WI38 (cell line): ENCODE measurements around the gene EML2.

Experiments used
- H3K4me3 ChIP-seq: 2 replicates; pipeline ENCODE4 v1.5.1; 2011; ENCODE audit warnings: low read depth, mild to moderate bottlenecking, control low read depth, low read length
- TF ChIP-seq, protein P1 (sequence below): IDR thresholded peaks from 2 replicates; pipeline ENCODE4 v1.5.1; 2012; ENCODE audit warnings: low read depth, mild to moderate bottlenecking, control low read depth, low read length

EML2 gene

DNA sequence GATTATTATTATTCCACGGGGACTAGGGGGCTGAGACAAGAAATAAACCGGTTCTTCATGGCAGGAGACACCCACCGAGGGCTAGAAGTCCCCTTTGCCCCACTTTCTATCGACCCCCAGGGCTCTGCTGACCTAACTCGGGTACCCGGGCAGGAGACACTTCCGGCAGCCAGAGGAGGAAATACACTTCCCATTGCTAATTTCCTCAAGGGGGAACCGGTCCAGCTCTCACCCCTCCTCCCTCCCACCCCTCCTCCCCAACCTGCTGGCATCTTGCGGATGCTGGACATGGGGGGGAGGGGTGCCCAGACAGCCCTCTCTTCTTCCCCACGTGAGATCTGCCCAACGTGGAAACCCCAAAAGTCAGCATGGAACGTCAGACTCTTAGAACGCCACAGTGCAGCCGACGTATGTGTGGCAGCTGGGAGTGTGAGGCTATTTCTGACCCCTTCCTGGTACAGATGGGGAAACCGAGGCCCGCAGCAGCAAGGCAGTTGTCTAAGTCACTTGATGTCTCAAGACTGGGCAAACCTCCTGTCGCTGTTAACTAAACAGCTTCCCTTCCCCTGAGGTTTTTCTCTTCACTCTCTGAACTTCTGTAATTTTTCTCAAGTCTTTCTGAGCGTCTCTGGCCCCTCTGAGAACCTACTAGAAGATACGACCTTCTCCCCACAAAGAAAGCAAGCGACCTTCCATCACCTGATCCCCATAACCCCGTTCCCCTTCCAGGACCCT lies 40.8 kb downstream of the EML2 start:
- peak overlapping the region; percentile 31; the same call in 1 of the 2 replicates for H3K4me3 ChIP-seq
- TF ChIP-seq, protein P1, sequence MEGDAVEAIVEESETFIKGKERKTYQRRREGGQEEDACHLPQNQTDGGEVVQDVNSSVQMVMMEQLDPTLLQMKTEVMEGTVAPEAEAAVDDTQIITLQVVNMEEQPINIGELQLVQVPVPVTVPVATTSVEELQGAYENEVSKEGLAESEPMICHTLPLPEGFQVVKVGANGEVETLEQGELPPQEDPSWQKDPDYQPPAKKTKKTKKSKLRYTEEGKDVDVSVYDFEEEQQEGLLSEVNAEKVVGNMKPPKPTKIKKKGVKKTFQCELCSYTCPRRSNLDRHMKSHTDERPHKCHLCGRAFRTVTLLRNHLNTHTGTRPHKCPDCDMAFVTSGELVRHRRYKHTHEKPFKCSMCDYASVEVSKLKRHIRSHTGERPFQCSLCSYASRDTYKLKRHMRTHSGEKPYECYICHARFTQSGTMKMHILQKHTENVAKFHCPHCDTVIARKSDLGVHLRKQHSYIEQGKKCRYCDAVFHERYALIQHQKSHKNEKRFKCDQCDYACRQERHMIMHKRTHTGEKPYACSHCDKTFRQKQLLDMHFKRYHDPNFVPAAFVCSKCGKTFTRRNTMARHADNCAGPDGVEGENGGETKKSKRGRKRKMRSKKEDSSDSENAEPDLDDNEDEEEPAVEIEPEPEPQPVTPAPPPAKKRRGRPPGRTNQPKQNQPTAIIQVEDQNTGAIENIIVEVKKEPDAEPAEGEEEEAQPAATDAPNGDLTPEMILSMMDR = no peak

DNA sequence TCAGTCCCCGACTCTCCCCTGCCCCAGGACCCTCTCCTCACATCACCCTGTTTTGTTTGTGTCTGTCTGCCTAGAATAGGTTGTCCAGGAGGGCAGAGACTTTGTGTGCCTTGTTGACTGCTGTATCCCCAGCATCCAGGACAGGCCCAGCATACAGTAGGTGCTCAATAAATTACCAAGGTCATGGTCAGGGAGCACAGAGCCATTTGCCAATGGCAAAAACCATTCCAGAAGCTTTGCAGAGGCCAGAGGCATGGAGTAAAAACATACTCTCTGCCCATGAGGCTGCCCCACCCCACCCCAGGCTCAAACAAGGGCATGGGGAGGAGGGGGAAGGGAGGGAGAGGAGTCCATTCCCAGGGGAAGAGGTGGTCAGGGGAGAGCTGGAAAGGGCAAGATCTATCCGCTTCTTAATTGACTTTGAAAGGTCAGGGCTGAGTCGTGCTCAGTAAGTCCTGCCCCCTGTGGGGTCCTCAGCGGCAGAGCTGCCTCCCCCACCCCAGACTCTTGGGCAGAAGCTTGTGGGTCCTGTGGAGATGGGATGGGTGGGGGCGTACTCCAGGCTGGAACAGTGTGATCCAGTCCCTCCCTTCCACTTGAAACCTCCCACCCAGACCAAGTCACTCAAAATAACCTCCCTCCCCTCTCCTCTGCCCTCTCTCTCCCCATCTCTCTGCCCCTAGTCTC lies 41.6 kb downstream of the EML2 start:
- TF ChIP-seq, protein P1 = no peak
- no peak overlapping the region; the same call in 1 of the 2 replicates for H3K4me3 ChIP-seq

DNA sequence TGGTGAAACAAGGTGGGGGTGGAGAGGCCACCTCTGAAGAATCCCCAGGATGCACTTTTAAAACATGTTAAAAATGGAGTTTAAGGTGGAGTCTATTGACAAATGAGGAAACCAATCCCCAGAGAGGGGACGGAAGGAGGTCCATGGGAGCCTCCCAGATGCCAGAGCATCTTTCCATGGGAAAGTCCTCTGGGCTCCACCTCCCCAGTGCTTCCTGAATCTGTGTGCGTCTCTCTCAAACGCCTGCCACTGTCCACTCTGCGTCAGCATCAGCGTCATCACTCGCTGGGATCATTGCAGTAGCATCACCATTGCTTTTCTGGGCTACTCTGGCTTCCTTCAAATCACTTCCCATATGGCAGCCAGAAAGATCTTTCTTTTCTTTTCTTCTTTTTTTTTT lies 43.4 kb downstream of the EML2 start:
- TF ChIP-seq, protein P1 = no peak
- H3K4me3 ChIP-seq = no peak overlapping the region

DNA sequence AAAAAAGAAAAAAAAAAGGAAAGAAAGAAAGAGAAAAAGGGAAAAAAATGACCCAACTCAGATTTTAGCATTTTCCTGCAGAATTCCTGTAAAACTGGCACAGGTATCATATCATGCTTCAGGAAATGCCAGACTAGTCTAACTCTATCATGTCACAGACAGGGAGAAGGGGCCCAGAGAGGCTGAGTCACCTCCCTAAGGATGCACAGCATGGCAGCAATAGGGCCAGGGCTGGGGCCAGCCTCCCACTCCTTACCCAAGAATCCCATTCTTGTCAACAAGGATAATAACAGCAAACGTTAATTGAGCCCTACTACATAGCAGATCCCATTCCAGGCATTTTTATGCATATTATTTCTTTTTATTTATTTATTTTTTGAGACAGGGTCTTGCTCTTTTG lies 45.7 kb downstream of the EML2 start:
- TF ChIP-seq, protein P1 = no peak
- no peak overlapping the region for H3K4me3 ChIP-seq

DNA sequence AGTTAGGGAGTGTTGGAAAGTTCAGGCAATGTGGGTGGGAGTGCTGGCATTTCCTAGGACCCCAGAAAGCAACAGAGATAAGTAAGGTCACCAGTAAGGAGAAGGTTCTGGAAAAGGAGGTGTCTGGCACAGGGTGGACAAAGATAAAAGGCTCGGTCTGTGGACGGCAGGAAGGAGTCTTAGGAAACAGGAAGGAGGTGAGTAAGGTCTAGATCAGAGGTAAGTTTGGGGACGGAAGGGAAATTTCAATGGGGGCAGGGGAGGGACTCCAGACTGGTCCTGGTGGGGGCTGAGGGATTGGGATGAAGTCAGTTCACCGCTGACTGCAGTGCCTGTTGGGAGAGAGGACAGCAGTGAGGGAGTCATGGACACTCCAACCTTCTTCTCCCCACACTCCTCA lies 46.8 kb downstream of the EML2 start:
- no peak overlapping the region for H3K4me3 ChIP-seq
- TF ChIP-seq, protein P1 = no peak

DNA sequence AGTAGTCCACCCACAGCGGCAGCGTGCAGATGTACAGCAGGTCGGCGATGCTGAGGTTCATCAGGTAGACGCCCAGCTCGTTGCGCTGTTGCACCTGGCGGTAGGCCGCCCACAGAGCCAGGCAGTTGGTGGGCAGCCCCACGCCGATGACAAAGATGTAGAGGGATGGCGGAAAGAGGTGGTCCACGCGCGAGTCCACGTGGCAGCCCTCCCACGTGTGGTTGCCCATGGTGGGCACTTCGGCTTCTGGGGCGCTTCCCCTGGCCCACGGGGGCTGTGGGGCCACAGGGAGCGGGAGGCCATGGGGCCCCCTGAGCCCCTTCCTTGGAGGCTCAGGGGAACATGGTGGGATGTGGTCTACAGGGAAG lies 47.6 kb downstream of the EML2 start:
- TF ChIP-seq, protein P1 = no peak
- H3K4me3 ChIP-seq = no peak overlapping the region

DNA sequence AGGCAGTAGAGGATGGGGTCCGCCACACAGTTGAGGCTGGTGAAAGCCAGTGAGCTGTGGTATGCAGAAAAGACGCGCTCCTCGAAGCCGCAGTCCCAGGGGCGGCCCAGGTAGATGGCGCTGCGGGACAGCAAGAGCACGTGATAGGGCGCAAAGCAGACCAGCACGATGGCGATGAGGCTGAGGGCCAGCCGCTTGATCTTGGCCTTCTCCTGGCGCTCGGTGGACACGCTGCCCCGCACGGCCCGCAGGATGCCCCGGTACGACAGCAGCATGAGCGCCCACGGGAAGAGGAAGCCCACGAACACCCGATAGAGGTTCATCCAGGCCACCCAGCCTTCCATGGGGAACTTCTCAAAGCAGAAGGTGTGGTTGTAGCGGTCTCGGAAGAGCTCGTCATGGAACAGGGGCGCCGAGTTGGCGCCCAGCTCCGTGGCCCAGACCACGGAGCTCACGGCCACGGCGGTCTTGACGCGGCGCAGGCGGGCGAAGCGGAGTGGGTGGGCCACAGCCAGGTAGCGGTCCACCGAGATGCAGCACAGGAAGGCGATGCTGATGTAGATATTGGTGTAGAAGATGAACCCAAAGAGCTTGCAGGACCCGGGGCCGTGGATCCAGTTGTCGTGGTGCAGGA lies 48.1 kb downstream of the EML2 start:
- H3K4me3 ChIP-seq = no peak overlapping the region
- TF ChIP-seq, protein P1 = 0 out of 2 replicates have a peak, but pooled peaks have one; percentile 22
